Measurements from ENCODE around the gene KIF14.

GRCh38 chr1:200528858-200529606 lies 91.5 kb downstream of the KIF14 start:
- TF ChIP-seq SMARCC2 (IDR thresholded peaks at IDR 0.05), result no peak
- no peak for TF ChIP-seq MED13 (CRISPR knock-in tag; IDR thresholded peaks at IDR 0.05)
- TF ChIP-seq, protein P1, sequence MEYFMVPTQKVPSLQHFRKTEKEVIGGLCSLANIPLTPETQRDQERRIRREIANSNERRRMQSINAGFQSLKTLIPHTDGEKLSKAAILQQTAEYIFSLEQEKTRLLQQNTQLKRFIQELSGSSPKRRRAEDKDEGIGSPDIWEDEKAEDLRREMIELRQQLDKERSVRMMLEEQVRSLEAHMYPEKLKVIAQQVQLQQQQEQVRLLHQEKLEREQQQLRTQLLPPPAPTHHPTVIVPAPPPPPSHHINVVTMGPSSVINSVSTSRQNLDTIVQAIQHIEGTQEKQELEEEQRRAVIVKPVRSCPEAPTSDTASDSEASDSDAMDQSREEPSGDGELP (IDR thresholded peaks at IDR 0.05; ENCODE audit: borderline replicate concordance, low read depth), result no peak
- no peak for TF ChIP-seq HMG20B (CRISPR knock-in tag; conservative IDR thresholded peaks at IDR 0.05)
- TF ChIP-seq ZNF614 (CRISPR knock-in tag; IDR thresholded peaks at IDR 0.05; ENCODE audit: borderline replicate concordance), result no peak
- TF ChIP-seq SMAD3 (CRISPR knock-in tag; IDR thresholded peaks at IDR 0.05), result no peak
- no peak for TF ChIP-seq ZBTB1 (CRISPR knock-in tag; IDR thresholded peaks at IDR 0.05; ENCODE audit: borderline replicate concordance)
- no peak for TF ChIP-seq FOXP1 (IDR thresholded peaks at IDR 0.05)
- TF ChIP-seq FOXP1 (CRISPR knock-in tag; IDR thresholded peaks at IDR 0.05), result no peak
- no peak for TF ChIP-seq PBX2 (CRISPR knock-in tag; IDR thresholded peaks at IDR 0.05)
